HL-60 (cell line): ENCODE data around the gene LSM2.

Experiments used
- GABPA ChIP-seq: IDR thresholded peaks from 2 replicates; pipeline ENCODE4 v1.6.1; 2012; ENCODE audit warnings: low read depth
- POLR2AphosphoS5 ChIP-seq: IDR thresholded peaks from 2 replicates; pipeline ENCODE4 v1.6.1; 2012; ENCODE audit warnings: low read depth
- REST ChIP-seq: IDR thresholded peaks from 2 replicates; pipeline ENCODE4 v1.6.1; 2012; ENCODE audit warnings: low read depth; ENCODE audit not compliant: insufficient replicate concordance
- TF ChIP-seq, protein P1 (sequence below): IDR thresholded peaks from one replicate; pipeline ENCODE4 v1.5.1; 2011; ENCODE audit warnings: low read length, control low read depth, inconsistent platforms; ENCODE audit not compliant: insufficient read depth

- TF ChIP-seq, protein P1, sequence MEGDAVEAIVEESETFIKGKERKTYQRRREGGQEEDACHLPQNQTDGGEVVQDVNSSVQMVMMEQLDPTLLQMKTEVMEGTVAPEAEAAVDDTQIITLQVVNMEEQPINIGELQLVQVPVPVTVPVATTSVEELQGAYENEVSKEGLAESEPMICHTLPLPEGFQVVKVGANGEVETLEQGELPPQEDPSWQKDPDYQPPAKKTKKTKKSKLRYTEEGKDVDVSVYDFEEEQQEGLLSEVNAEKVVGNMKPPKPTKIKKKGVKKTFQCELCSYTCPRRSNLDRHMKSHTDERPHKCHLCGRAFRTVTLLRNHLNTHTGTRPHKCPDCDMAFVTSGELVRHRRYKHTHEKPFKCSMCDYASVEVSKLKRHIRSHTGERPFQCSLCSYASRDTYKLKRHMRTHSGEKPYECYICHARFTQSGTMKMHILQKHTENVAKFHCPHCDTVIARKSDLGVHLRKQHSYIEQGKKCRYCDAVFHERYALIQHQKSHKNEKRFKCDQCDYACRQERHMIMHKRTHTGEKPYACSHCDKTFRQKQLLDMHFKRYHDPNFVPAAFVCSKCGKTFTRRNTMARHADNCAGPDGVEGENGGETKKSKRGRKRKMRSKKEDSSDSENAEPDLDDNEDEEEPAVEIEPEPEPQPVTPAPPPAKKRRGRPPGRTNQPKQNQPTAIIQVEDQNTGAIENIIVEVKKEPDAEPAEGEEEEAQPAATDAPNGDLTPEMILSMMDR, result no peak
- TF ChIP-seq POLR2AphosphoS5, result no peak
- no peak for TF ChIP-seq GABPA
- TF ChIP-seq REST, result no peak
Measured at GRCh38 chr6:31765559-31765909, 41.2 kb downstream of the LSM2 start.
